M059J (cell line): ENCODE results near the gene LINGO4. TPM values are rescaled to one million over a fixed set of nuclear protein-coding genes. Genes with fewer than 3 reads are reported as not detected.
A peak's percentile ranks its signal among the peaks of the same experiment; 100 is the strongest.

Experiments
- DNase-seq: peaks from one replicate; pipeline ENCODE4 v3.0.0-alpha.2; 2012; ENCODE audit warnings: low read depth
- total RNA-seq: library from RNA; depleted of rRNA; stranded (reverse); fragments of >200 nt; shearing (Covaris generic); gene quantifications from 2 replicates; pipeline ENCODE4 v1.2.3, GENCODE V29; 2014

Gene LINGO4
- total RNA-seq, 1 experiment from 2014 or later: not detected

GRCh38 chr1:151814426-151814825 is 9.2 kb upstream of the LINGO4 start:
- no peak for DNase-seq

GRCh38 chr1:151813271-151813977 is 8.2 kb upstream of the LINGO4 start:
- DNase-seq: no peak

GRCh38 chr1:151811181-151811580 is 6.0 kb upstream of the LINGO4 start:
- DNase-seq: peak; percentile 43

GRCh38 chr1:151809985-151810556 is 4.9 kb upstream of the LINGO4 start:
- DNase-seq: no peak

- DNase-seq: no peak
Measured at GRCh38 chr1:151809290-151809984, 4.2 kb upstream of the LINGO4 start.

GRCh38 chr1:151807766-151808165 is 2.5 kb upstream of the LINGO4 start:
- no peak for DNase-seq

GRCh38 chr1:151807131-151807530 is 1.9 kb upstream of the LINGO4 start:
- DNase-seq: no peak

GRCh38 chr1:151806170-151806569 is 951 bp upstream of the LINGO4 start:
- DNase-seq: no peak

- no peak for DNase-seq
Measured at GRCh38 chr1:151803915-151804314, 1.3 kb downstream of the LINGO4 start.

- no peak for DNase-seq
Measured at GRCh38 chr1:151803164-151803563, 2.1 kb downstream of the LINGO4 start.

GRCh38 chr1:151802372-151802771 is 2.8 kb downstream of the LINGO4 start:
- DNase-seq: no peak

GRCh38 chr1:151801846-151802245 is 3.4 kb downstream of the LINGO4 start:
- no peak for DNase-seq

GRCh38 chr1:151801310-151801820 is 3.9 kb downstream of the LINGO4 start:
- DNase-seq: no peak

GRCh38 chr1:151800830-151801229 is 4.4 kb downstream of the LINGO4 start:
- no peak for DNase-seq

- peak; percentile 46 for DNase-seq
Measured at GRCh38 chr1:151799179-151800022, 5.8 kb downstream of the LINGO4 start.

- no peak for DNase-seq
Measured at GRCh38 chr1:151798571-151798970, 6.6 kb downstream of the LINGO4 start.

- peak; percentile 52 for DNase-seq
Measured at GRCh38 chr1:151790940-151791651, 14.1 kb downstream of the LINGO4 start.

- peak; percentile 100 for DNase-seq
Measured at GRCh38 chr1:151790071-151790939, 14.9 kb downstream of the LINGO4 start, which contains the start of gene TDRKH. TSS of gene TDRKH (minus strand) at chr1:151790500. CDS start at chr1:151783022, 7,478 bp downstream.

GRCh38 chr1:151787689-151788088 is 17.5 kb downstream of the LINGO4 start:
- no peak for DNase-seq

- no peak for DNase-seq
Measured at GRCh38 chr1:151783796-151784195, 21.4 kb downstream of the LINGO4 start.
